Hepatocyte (in vitro differentiated cells): Measurements from ENCODE around the gene CPT1B. TPM values are rescaled to one million over a fixed set of nuclear protein-coding genes. Genes with fewer than 3 reads are reported as not detected.

ENCODE experiments used
- DNase-seq: peaks from one replicate; pipeline ENCODE4 v3.0.0-alpha.2; 2016; ENCODE audit warnings: low spot score
- H2AFZ ChIP-seq: fragments of 200-600 bp; sonication (generic); 2 replicates; pipeline ENCODE4 v1.6.0; 2016; ENCODE audit warnings: antibody characterized with exemption, mild to moderate bottlenecking
- H3K27ac ChIP-seq: fragments of 200-600 bp; sonication (generic); 2 replicates; pipeline ENCODE4 v1.5.1; 2016; ENCODE audit warnings: mild to moderate bottlenecking
- H3K27me3 ChIP-seq: fragments of 200-600 bp; sonication (generic); 2 replicates; pipeline ENCODE4 v1.6.1; 2016
- H3K36me3 ChIP-seq: fragments of 200-600 bp; sonication (generic); replicated peaks from 2 replicates; pipeline ENCODE4 v1.5.1; 2016; ENCODE audit warnings: low read depth; ENCODE audit not compliant: insufficient read depth
- H3K4me1 ChIP-seq: fragments of 200-600 bp; sonication (generic); 2 replicates; pipeline ENCODE4 v1.5.1; 2016; ENCODE audit warnings: mild to moderate bottlenecking, moderate library complexity; ENCODE audit not compliant: insufficient read depth
- H3K4me2 ChIP-seq: fragments of 200-600 bp; sonication (generic); 2 replicates; pipeline ENCODE4 v1.6.0; 2016
- H3K4me3 ChIP-seq: fragments of 200-600 bp; sonication (generic); 2 replicates; pipeline ENCODE4 v1.5.1; 2016; ENCODE audit warnings: mild to moderate bottlenecking
- H3K79me2 ChIP-seq: fragments of 200-600 bp; sonication (generic); 2 replicates; pipeline ENCODE4 v1.6.0; 2017; ENCODE audit warnings: mild to moderate bottlenecking
- H3K9me2 ChIP-seq: fragments of 200-600 bp; sonication (generic); replicated peaks from 2 replicates; pipeline ENCODE4 v1.6.0; 2017; ENCODE audit warnings: mild to moderate bottlenecking; ENCODE audit not compliant: insufficient read depth
- H3K9me3 ChIP-seq: fragments of 200-600 bp; sonication (generic); 2 replicates; pipeline ENCODE4 v1.5.1; 2016; ENCODE audit warnings: low read depth, mild to moderate bottlenecking
- H4K20me1 ChIP-seq: fragments of 200-600 bp; sonication (generic); 2 replicates; pipeline ENCODE4 v1.6.0; 2016; ENCODE audit warnings: mild to moderate bottlenecking; ENCODE audit not compliant: insufficient read depth, poor library complexity, severe bottlenecking
- EZH2 ChIP-seq: fragments of 200-600 bp; sonication (generic); IDR thresholded peaks from 2 replicates; pipeline ENCODE4 v1.6.1; 2016; ENCODE audit warnings: antibody characterized with exemption, mild to moderate bottlenecking, borderline replicate concordance
- EZH2phosphoT487 ChIP-seq: fragments of 200-600 bp; sonication (generic); IDR thresholded peaks from one replicate; pipeline ENCODE4 v1.6.1; 2018; ENCODE audit warnings: antibody characterized with exemption, mild to moderate bottlenecking, low read depth, moderate library complexity; ENCODE audit not compliant: unreplicated experiment, severe bottlenecking
- WGBS: methylation state at CpG from one replicate; pipeline ENCODE4 v1.1.6; 2016; ENCODE audit warnings: low lambda C conversion rate; ENCODE audit errors: missing lambda C conversion rate; 5-methylcytosine and 5-hydroxymethylcytosine counted together
- polyA plus RNA-seq: library from polyadenylated mRNA; unstranded; fragments of >200 nt; fragmentation: Nextera tagmentation; extraction: Ambion mirVana; gene quantifications from 2 replicates; pipeline ENCODE4 v1.2.1, GENCODE V29; 2016
- total RNA-seq: library from RNA; depleted of rRNA; stranded (reverse); fragments of >200 nt; gene quantifications from 2 replicates; pipeline ENCODE4 v1.2.3, GENCODE V29; 2014
- TF ChIP-seq, protein P1 (sequence below): fragments of 200-600 bp; sonication (generic); IDR thresholded peaks from 2 replicates; pipeline ENCODE4 v1.5.1; 2016; ENCODE audit warnings: antibody characterized with exemption, mild to moderate bottlenecking; ENCODE audit not compliant: poor library complexity

The CPT1B gene
- total and polyA plus RNA-seq, 2 experiments from 2014 or later, result 27.5 to 64.0 TPM

DNA sequence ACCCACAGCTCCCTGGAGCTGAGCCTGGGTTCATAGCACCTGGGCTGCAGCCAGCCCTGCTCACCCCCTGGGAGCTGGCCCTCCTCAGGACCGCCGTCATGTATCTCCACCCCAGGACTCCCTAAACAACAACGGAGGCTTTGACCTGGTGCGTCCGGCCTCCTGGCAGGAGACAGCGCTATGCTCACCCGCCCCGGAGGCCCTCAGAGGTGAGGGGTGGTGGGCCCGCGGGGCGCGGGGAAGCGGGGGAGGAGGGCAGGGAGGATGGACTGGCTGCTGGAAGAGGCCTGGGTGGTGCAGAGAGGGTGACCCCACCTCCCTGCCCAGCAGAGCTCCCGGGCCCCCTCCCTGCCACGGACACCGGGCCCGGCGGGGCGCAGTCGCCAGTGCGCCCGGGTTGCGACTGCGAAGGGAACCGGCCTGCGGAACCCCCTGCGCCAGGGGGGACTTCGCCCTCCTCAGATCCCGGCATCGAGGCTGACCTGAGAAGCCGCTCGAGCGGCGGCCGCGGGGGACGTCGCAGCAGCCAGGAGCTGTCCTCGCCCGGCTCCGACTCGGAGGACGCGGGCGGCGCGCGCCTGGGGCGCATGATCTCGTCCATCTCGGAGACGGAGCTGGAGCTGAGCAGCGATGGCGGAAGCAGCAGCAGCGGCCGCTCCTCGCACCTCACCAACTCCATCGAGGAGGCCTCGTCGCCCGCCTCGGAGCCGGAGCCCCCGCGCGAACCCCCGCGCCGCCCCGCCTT is 25.5 kb upstream of the CPT1B start:
- Histone ChIP-seq H3K4me2 (no peak overlapping the region), H3K9me3 (no peaks in the 10 kb centered on the region), H3K4me3 (no peak overlapping the region), H4K20me1 (no peaks in the 10 kb centered on the region), H3K4me1 (peaks cover 3% of the 10 kb centered on the region), H3K9me2 (no peaks in the 10 kb centered on the region), H2AFZ (no peak overlapping the region), H3K79me2 (no peaks in the 10 kb centered on the region), H3K27me3 (peaks cover 27% of the 10 kb centered on the region), H3K36me3 (no peaks in the 10 kb centered on the region), H3K27ac (no peak overlapping the region)
- 27% methylated on average over 41 of the region's 70 CpGs for WGBS
- DNase-seq, result no peak
- TF ChIP-seq, protein P1, sequence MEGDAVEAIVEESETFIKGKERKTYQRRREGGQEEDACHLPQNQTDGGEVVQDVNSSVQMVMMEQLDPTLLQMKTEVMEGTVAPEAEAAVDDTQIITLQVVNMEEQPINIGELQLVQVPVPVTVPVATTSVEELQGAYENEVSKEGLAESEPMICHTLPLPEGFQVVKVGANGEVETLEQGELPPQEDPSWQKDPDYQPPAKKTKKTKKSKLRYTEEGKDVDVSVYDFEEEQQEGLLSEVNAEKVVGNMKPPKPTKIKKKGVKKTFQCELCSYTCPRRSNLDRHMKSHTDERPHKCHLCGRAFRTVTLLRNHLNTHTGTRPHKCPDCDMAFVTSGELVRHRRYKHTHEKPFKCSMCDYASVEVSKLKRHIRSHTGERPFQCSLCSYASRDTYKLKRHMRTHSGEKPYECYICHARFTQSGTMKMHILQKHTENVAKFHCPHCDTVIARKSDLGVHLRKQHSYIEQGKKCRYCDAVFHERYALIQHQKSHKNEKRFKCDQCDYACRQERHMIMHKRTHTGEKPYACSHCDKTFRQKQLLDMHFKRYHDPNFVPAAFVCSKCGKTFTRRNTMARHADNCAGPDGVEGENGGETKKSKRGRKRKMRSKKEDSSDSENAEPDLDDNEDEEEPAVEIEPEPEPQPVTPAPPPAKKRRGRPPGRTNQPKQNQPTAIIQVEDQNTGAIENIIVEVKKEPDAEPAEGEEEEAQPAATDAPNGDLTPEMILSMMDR, result no peak
- TF ChIP-seq EZH2phosphoT487 (no peak), EZH2 (peak; percentile 57)

DNA sequence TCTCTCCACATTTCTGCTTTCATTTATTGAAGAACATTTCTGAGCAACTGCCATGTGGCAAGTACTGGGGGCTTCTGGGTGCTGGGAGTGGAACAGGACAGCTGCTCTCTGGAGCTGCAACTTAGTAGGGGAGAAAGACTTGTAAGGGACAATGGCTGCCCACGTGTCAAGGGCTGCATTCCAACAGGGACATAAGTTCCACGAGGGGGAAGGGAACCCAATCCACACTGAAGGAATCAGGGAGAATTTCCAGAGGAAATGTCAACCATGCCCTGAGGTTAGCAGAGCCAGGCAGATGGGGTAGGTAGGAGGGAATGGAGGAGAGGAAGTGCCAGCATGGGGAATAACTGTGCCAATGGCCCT is 24.1 kb upstream of the CPT1B start:
- no peak for DNase-seq
- no peaks in the 10 kb centered on the region for H3K36me3 ChIP-seq
- no peaks in the 10 kb centered on the region for H3K79me2 ChIP-seq
- no peak overlapping the region for H2AFZ ChIP-seq
- H3K4me2 ChIP-seq, result no peak overlapping the region
- no peaks in the 10 kb centered on the region for H4K20me1 ChIP-seq
- peaks cover 27% of the 10 kb centered on the region for H3K27me3 ChIP-seq
- no peaks in the 10 kb centered on the region for H3K9me2 ChIP-seq
- H3K4me3 ChIP-seq, result no peak overlapping the region
- 38% methylated on average over 2 of the region's 2 CpGs for WGBS
- no peak for TF ChIP-seq EZH2phosphoT487
- TF ChIP-seq, protein P1, result no peak
- no peak for TF ChIP-seq EZH2
- H3K27ac ChIP-seq, result no peak overlapping the region
- H3K9me3 ChIP-seq, result no peaks in the 10 kb centered on the region
- peaks cover 3% of the 10 kb centered on the region for H3K4me1 ChIP-seq

DNA sequence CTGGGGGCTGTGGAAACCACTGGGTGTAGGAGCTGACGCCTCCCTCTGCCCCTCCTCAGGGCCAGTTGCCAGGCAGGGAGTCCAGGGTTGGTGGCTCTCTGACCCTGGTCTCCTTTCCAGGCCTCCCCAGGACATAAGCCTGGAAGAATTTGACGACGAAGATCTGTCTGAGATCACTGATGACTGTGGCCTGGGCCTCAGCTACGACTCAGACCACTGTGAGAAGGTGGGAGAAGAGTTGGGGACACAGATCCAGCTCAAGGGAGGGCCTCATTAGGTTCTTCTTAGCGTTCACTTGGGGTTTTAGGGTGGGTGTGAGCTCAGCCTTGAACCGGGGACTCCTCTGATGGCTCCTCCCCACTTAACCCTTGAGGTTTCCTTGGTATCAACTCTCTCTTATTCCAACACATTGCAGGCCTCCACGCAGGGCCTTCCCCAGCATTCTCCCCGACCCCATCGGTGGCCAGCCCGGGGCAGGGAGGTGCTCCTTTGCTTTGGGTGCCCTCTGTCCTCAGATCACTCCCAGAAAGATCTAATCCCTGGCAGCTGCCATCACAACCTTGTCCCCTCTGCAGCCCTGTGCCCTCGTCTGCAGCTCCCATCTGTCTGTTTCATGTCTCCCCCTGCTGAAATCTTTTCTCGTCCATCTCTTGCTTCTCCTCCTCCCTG is 23.6 kb upstream of the CPT1B start:
- peaks cover 27% of the 10 kb centered on the region for H3K27me3 ChIP-seq
- TF ChIP-seq EZH2, result no peak
- no peak for DNase-seq

DNA sequence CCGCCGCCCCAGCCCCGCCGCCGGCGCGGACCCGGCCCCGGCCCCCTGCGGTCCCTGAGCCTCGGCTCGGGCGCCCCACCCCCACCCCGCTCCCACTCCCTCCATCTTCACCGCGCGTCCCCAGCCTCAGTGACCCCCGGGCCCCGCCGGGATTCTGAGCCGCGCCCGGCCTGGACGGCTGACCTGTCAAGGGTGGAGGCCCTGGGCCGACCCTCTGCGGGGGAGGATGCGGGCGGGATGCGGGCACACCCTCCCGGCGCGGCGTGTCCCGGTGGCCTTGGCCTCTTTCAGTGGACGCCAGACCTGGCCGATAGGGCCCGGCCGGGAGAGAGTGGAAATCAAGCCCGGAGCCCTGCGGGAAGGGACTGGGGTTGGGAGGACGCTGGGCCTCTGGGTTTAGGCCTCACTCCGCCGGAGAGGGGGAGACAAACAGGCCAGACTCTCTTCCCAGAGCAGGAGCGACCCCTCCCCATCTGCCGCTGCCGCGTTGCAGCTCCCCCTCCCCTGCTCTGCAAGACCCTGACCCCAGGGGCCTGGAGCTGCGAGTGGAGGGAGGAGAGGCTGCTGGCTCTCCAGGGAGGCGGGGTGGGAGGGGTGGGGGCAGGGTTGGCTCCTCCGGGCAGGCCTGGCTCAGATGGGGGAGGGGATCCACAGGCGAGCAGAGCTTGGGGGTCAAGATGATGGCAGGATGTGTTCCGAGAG is 22.9 kb upstream of the CPT1B start:
- Histone ChIP-seq H3K9me3 (no peaks in the 10 kb centered on the region), H3K4me1 (peaks cover 3% of the 10 kb centered on the region), H2AFZ (no peak overlapping the region), H3K4me2 (peak overlapping the region; percentile 96), H4K20me1 (no peaks in the 10 kb centered on the region), H3K79me2 (no peaks in the 10 kb centered on the region), H3K27ac (no peak overlapping the region), H3K36me3 (no peaks in the 10 kb centered on the region), H3K27me3 (peaks cover 27% of the 10 kb centered on the region), H3K4me3 (no peak overlapping the region), H3K9me2 (no peaks in the 10 kb centered on the region)
- DNase-seq, result no peak
- WGBS, result 10% methylated on average over 26 of the region's 52 CpGs
- TF ChIP-seq EZH2phosphoT487 (no peak), EZH2 (no peak)
- TF ChIP-seq, protein P1, result no peak

More for the DNA sequence above, 23.6 kb upstream of the CPT1B start:
- H3K36me3 ChIP-seq, result no peaks in the 10 kb centered on the region
- no peaks in the 10 kb centered on the region for H4K20me1 ChIP-seq
- H3K9me2 ChIP-seq, result no peaks in the 10 kb centered on the region
- H3K27ac ChIP-seq, result no peak overlapping the region
- no peak overlapping the region for H3K4me2 ChIP-seq
- H3K79me2 ChIP-seq, result no peaks in the 10 kb centered on the region
- H3K4me3 ChIP-seq, result no peak overlapping the region
- 55% methylated on average over 12 of the region's 12 CpGs for WGBS
- H3K9me3 ChIP-seq, result no peaks in the 10 kb centered on the region
- no peak overlapping the region for H2AFZ ChIP-seq
- peaks cover 3% of the 10 kb centered on the region for H3K4me1 ChIP-seq
